ENCODE data around the gene EGFR. TPM values are rescaled to one million over a fixed set of nuclear protein-coding genes. Genes with fewer than 3 reads are reported as not detected.
A peak's percentile ranks its signal among the peaks of the same experiment; 100 is the strongest.

Gene EGFR
- total RNA-seq, 2 donors from 2014 or later, result 57.8 to 63.4 TPM

DNA sequence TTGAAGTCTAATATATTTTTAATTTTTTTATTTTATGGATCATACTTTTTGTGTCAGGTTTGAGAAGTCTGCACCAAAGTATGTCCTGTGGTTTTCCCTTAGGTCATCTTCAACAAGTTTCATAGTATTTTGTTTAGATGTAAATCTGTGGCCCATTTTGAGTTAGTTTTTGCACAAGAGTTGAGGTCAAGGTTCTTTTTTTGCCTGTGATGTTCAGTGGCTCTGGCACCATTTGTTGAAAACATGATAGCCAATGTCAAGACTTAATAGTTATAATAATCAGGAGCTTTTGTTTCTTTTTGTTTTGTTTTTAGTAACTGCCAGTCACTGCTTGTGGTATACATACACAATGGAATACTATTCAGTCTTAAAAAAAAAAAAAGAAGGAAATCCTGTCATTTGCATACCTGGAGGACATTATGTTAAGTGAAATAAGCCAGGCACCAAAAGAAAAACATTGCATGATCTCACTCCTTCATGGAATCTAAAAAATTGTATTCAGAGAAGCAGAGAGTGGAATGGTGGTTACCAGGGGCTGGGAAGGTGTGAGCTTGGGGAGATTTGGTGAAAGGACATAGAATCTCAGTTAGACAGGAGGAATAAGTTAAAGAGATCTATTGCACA lies 61.3 kb downstream of the EGFR start:
- peak overlapping the region; percentile 77 for H3K27ac ChIP-seq
- H3K9me3 ChIP-seq, result no peaks in the 10 kb centered on the region
- TF ChIP-seq, protein P1, sequence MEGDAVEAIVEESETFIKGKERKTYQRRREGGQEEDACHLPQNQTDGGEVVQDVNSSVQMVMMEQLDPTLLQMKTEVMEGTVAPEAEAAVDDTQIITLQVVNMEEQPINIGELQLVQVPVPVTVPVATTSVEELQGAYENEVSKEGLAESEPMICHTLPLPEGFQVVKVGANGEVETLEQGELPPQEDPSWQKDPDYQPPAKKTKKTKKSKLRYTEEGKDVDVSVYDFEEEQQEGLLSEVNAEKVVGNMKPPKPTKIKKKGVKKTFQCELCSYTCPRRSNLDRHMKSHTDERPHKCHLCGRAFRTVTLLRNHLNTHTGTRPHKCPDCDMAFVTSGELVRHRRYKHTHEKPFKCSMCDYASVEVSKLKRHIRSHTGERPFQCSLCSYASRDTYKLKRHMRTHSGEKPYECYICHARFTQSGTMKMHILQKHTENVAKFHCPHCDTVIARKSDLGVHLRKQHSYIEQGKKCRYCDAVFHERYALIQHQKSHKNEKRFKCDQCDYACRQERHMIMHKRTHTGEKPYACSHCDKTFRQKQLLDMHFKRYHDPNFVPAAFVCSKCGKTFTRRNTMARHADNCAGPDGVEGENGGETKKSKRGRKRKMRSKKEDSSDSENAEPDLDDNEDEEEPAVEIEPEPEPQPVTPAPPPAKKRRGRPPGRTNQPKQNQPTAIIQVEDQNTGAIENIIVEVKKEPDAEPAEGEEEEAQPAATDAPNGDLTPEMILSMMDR (IDR thresholded peaks at IDR 0.05), result no peak
- H3K27me3 ChIP-seq, result no peaks in the 10 kb centered on the region
- no peak overlapping the region for H3K4me3 ChIP-seq
- H3K4me1 ChIP-seq, result peaks cover 10% of the 10 kb centered on the region
- H3K36me3 ChIP-seq, result no peaks in the 10 kb centered on the region
- DNase-seq, result no peak
- no peak overlapping the region for H3K9ac ChIP-seq (ENCODE audit: low read depth in 2 of 2, low read length in 2 of 2)
- intact Hi-C loops (cut with DNase I), result no loop called here

DNA sequence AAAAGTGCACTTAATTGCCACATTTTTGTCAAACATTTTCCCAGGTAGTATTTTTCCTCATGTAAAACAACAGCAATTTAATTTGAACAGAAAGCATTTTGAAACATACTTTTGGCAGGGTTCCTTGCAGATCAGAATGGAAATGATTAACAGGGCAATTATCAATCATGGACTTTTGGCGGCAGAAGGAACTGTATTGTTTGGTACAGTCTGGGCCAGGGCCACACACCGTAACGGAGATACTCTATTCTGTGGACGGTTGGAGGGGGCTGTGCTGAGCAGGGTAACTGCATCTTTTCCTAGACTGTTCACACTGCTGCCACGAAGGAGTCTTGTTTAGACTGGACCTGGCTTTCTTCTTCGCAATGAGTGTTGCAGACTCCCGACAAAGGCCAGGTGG lies 62.3 kb downstream of the EGFR start:
- TF ChIP-seq, protein P1 (IDR thresholded peaks at IDR 0.05), result no peak
- H3K4me1 ChIP-seq, result peaks cover 3% of the 10 kb centered on the region
- H3K27me3 ChIP-seq, result no peaks in the 10 kb centered on the region
- intact Hi-C loops (cut with DNase I), result no loop called here
- H3K9me3 ChIP-seq, result no peaks in the 10 kb centered on the region
- DNase-seq, result no peak
- peak overlapping the region; percentile 8 to 69 for H3K9ac ChIP-seq (ENCODE audit: low read depth in 2 of 2, low read length in 2 of 2)
- H3K27ac ChIP-seq, result peak overlapping the region; percentile 23
- H3K36me3 ChIP-seq, result no peaks in the 10 kb centered on the region
- no peak overlapping the region for H3K4me3 ChIP-seq

GRCh38 chr7:55081472-55082227 lies 62.8 kb downstream of the EGFR start:
- H3K4me1 ChIP-seq, result peaks cover 3% of the 10 kb centered on the region
- peak overlapping the region; percentile 8 to 69 for H3K9ac ChIP-seq (ENCODE audit: low read depth in 2 of 2, low read length in 2 of 2)
- H3K9me3 ChIP-seq, result no peaks in the 10 kb centered on the region
- H3K27ac ChIP-seq, result peak overlapping the region; percentile 23
- H3K36me3 ChIP-seq, result no peaks in the 10 kb centered on the region
- no peaks in the 10 kb centered on the region for H3K27me3 ChIP-seq
- no peak overlapping the region for H3K4me3 ChIP-seq
- intact Hi-C loops (cut with DNase I), result no loop called here
- TF ChIP-seq, protein P1 (IDR thresholded peaks at IDR 0.05), result no peak
- DNase-seq, result no peak

- Histone ChIP-seq H3K27ac (no peak overlapping the region), H3K4me1 (peaks cover 3% of the 10 kb centered on the region), H3K9ac (ENCODE audit: low read depth in 2 of 2, low read length in 2 of 2) (peak overlapping the region in 1 of 2 donors; percentile 69), H3K4me3 (no peak overlapping the region), H3K27me3 (no peaks in the 10 kb centered on the region), H3K9me3 (no peaks in the 10 kb centered on the region), H3K36me3 (no peaks in the 10 kb centered on the region)
- intact Hi-C loops (cut with DNase I), result no loop called here
- TF ChIP-seq, protein P1 (IDR thresholded peaks at IDR 0.05), result no peak
- DNase-seq, result no peak
Observed at GRCh38 chr7:55082228-55082603, 63.4 kb downstream of the EGFR start.

- Histone ChIP-seq H3K9ac (ENCODE audit: low read depth in 2 of 2, low read length in 2 of 2) (no peak overlapping the region), H3K36me3 (no peaks in the 10 kb centered on the region), H3K27me3 (no peaks in the 10 kb centered on the region), H3K4me1 (peaks cover 3% of the 10 kb centered on the region), H3K27ac (no peak overlapping the region), H3K4me3 (no peak overlapping the region), H3K9me3 (no peaks in the 10 kb centered on the region)
- intact Hi-C loops (cut with DNase I), result no loop called here
- DNase-seq, result no peak
- TF ChIP-seq, protein P1 (IDR thresholded peaks at IDR 0.05), result no peak
Observed at GRCh38 chr7:55083206-55083605, 64.4 kb downstream of the EGFR start.
